ENCODE results near the gene KRT1. TPM values are rescaled to one million over a fixed set of nuclear protein-coding genes. Genes with fewer than 3 reads are reported as not detected.

KRT1 gene
- total and polyA plus RNA-seq, 8 donors = 0.17 to 0.41 TPM; not detected in 6

- DNase-seq = no peak
- Histone ChIP-seq H3K27me3 (no peaks in the 10 kb centered on the region), H3K4me3 (no peak overlapping the region), H3K36me3 (no peaks in the 10 kb centered on the region), H3K27ac (no peak overlapping the region), H3K9me3 (no peaks in the 10 kb centered on the region), H3K4me1 (no peaks in the 10 kb centered on the region)
- intact Hi-C loops (cut with DNase I) = no loop called here
- TF ChIP-seq, protein P1, sequence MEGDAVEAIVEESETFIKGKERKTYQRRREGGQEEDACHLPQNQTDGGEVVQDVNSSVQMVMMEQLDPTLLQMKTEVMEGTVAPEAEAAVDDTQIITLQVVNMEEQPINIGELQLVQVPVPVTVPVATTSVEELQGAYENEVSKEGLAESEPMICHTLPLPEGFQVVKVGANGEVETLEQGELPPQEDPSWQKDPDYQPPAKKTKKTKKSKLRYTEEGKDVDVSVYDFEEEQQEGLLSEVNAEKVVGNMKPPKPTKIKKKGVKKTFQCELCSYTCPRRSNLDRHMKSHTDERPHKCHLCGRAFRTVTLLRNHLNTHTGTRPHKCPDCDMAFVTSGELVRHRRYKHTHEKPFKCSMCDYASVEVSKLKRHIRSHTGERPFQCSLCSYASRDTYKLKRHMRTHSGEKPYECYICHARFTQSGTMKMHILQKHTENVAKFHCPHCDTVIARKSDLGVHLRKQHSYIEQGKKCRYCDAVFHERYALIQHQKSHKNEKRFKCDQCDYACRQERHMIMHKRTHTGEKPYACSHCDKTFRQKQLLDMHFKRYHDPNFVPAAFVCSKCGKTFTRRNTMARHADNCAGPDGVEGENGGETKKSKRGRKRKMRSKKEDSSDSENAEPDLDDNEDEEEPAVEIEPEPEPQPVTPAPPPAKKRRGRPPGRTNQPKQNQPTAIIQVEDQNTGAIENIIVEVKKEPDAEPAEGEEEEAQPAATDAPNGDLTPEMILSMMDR (IDR thresholded peaks at IDR 0.05) = no peak
- no peak for FAIRE-seq
- no peak for ATAC-seq
- 39 to 62% methylated on average over 3 of the region's 3 CpGs for WGBS, 2 donors
Observed at GRCh38 chr12:52696588-52696987, 16.4 kb upstream of the KRT1 start.

- FAIRE-seq (no peak), ATAC-seq (no peak), DNase-seq (no peak)
- TF ChIP-seq, protein P1 (IDR thresholded peaks at IDR 0.05) = no peak
- intact Hi-C loops (cut with DNase I) = no loop called here
- Histone ChIP-seq H3K36me3 (no peaks in the 10 kb centered on the region), H3K4me1 (no peaks in the 10 kb centered on the region), H3K27ac (no peak overlapping the region), H3K27me3 (no peaks in the 10 kb centered on the region), H3K9me3 (no peaks in the 10 kb centered on the region), H3K4me3 (no peak overlapping the region)
- WGBS, 2 donors = 70 to 80% methylated on average over 3 of the region's 3 CpGs
Observed at GRCh38 chr12:52695039-52695438, 14.8 kb upstream of the KRT1 start.

- Histone ChIP-seq H3K27me3 (no peaks in the 10 kb centered on the region), H3K4me1 (no peaks in the 10 kb centered on the region), H3K4me3 (no peak overlapping the region), H3K9me3 (no peaks in the 10 kb centered on the region), H3K27ac (no peak overlapping the region), H3K36me3 (no peaks in the 10 kb centered on the region)
- TF ChIP-seq, protein P1 (IDR thresholded peaks at IDR 0.05) = no peak
- WGBS, 2 donors = 68 to 80% methylated on average over 6 of the region's 6 CpGs
- ATAC-seq = no peak
- intact Hi-C loops (cut with DNase I) = no loop called here
- no peak for FAIRE-seq
- DNase-seq = no peak
Observed at GRCh38 chr12:52694151-52694550, 13.9 kb upstream of the KRT1 start.

GRCh38 chr12:52693261-52693660, 13.1 kb upstream of the KRT1 start:
- WGBS, 2 donors = 61 to 68% methylated on average over 5 of the region's 5 CpGs
- intact Hi-C loops (cut with DNase I) = no loop called here
- TF ChIP-seq, protein P1 (IDR thresholded peaks at IDR 0.05) = no peak
- peaks cover 0 to 4% (median 0%) of the 10 kb centered on the region in 4 donors for H3K27me3 ChIP-seq
- H3K9me3 ChIP-seq = no peaks in the 10 kb centered on the region
- no peak overlapping the region for H3K4me3 ChIP-seq
- no peak for FAIRE-seq
- no peak overlapping the region for H3K27ac ChIP-seq
- DNase-seq = no peak
- no peak for ATAC-seq
- no peaks in the 10 kb centered on the region for H3K36me3 ChIP-seq
- no peaks in the 10 kb centered on the region for H3K4me1 ChIP-seq

DNA sequence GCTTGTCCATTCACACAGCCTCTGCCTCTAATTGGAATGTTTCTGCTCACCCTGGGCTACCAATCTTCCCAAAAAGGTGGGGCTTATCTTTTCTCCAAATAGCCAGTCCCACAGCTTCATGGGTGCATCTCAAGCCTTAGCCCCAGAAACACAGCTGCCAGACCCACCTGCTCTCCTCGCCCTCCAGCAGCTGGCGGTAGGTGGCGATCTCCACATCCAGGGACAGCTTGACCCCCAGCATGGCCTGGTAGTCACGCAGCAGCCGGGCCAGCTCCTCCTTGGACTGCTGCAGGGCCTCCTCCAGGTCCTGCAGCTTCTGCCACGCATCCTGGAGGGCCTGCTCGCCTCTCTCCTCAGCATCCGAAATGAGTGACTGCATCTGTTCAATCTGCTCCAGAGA, 12.0 kb upstream of the KRT1 start:
- Histone ChIP-seq H3K9me3 (no peaks in the 10 kb centered on the region), H3K36me3 (no peaks in the 10 kb centered on the region), H3K27ac (no peak overlapping the region), H3K4me1 (no peaks in the 10 kb centered on the region), H3K4me3 (no peak overlapping the region), H3K27me3 (peaks cover 0 to 4% (median 0%) of the 10 kb centered on the region in 4 donors)
- intact Hi-C loops (cut with DNase I) = no loop called here
- DNase-seq = no peak
- FAIRE-seq = no peak
- 73 to 74% methylated on average over 8 of the region's 8 CpGs for WGBS, 2 donors
- no peak for ATAC-seq
- TF ChIP-seq, protein P1 (IDR thresholded peaks at IDR 0.05) = no peak

Data from pancreas (tissue), 10 donors.